ENCODE results near the gene RFWD3. TPM values are rescaled to one million over a fixed set of nuclear protein-coding genes. Genes with fewer than 3 reads are reported as not detected.
A peak's percentile ranks its signal among the peaks of the same experiment; 100 is the strongest.

Gene RFWD3
- total RNA-seq, 1 experiment from 2014 or later = 118 TPM

DNA sequence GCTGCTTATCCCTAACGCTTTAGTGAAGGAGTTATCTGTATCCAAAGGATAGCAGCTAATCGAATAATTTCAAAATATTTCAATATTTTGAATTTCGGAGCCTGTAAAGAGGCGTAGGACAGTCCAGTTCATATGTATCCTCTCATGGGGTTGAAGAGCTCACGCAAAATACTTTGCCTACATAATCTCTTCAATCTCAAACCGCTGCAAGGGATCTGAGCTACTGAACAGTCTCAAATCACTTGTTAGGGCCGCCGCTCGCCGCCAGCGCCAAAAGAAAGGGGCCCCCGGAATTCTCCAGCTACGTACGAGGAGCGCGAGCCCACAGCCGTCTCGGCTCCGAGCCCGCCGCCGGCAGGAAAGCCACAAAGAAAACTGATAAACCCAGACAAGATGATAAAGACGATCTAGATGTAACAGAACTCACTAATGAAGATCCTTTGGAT lies 601 bp upstream of the RFWD3 start:
- peak overlapping the region; percentile 65 for H3K4me3 ChIP-seq (ENCODE audit: low read depth, low read length)
- Mint-ChIP-seq H3K4me1 (ENCODE audit: low read depth, unreplicated experiment) (peaks cover 18% of the 10 kb centered on the region), H3K27ac (ENCODE audit: unreplicated experiment) (peak overlapping the region; percentile 98), H3K27me3 (ENCODE audit: insufficient read depth, unreplicated experiment) (no peaks in the 10 kb centered on the region), H3K36me3 (ENCODE audit: insufficient read depth, unreplicated experiment) (peaks cover 47% of the 10 kb centered on the region), H3K9me3 (ENCODE audit: unreplicated experiment) (no peaks in the 10 kb centered on the region), H3K4me3 (ENCODE audit: unreplicated experiment) (peak overlapping the region; percentile 95)
- ChIA-PET POLR2A (interaction anchor here (0.6 to 1.9 kb wide), 20 partner anchors 9 to 939 kb away, joined by 3 to 45 read pairs (median 8); partner anchors contain the start of genes FA2H, GLG1 and MLKL), CTCF (interaction anchor here (0.6 to 2.5 kb wide), 5 partner anchors 29 to 195 kb away, joined by 3 to 13 read pairs (median 3); partner anchors contain the start of gene FA2H)
- H3K4me1 ChIP-seq = peaks cover 8% of the 10 kb centered on the region
- intact Hi-C loops (cut with micrococcal nuclease; ENCODE audit: unreplicated experiment) = loop anchor here (2.0 to 5.0 kb wide), 2 partner anchors 34 to 145 kb away; partner anchors contain the start of gene MLKL
- no peak for TF ChIP-seq CTCF (IDR thresholded peaks at IDR 0.05; ENCODE audit: insufficient read depth in 1 of 2, low read depth in 1 of 2, low read length in 1 of 2, severe bottlenecking in 1 of 2, unreplicated experiment in 1 of 2)
- H3K36me3 ChIP-seq (ENCODE audit: control insufficient read depth, insufficient read depth, low read length) = peaks cover 4% of the 10 kb centered on the region; the same call in 1 of the 2 replicates
- DNase-seq = peak; percentile 69 to 70
- H3K27me3 ChIP-seq (replicated peaks; ENCODE audit: control insufficient read depth, insufficient read depth, low read length) = no peaks in the 10 kb centered on the region
- TSS peak; percentile 80 for BruUV-seq (replicated peaks)
- H3K9me3 ChIP-seq = no peaks in the 10 kb centered on the region

- Mint-ChIP-seq H3K4me1 (ENCODE audit: low read depth, unreplicated experiment) (peaks cover 18% of the 10 kb centered on the region), H3K27me3 (ENCODE audit: insufficient read depth, unreplicated experiment) (no peaks in the 10 kb centered on the region), H3K36me3 (ENCODE audit: insufficient read depth, unreplicated experiment) (peaks cover 60% of the 10 kb centered on the region), H3K27ac (ENCODE audit: unreplicated experiment) (peak overlapping the region; percentile 98), H3K9me3 (ENCODE audit: unreplicated experiment) (no peaks in the 10 kb centered on the region), H3K4me3 (ENCODE audit: unreplicated experiment) (peak overlapping the region; percentile 95)
- CTCF ChIA-PET = interaction anchor here (0.9 to 2.5 kb wide), 2 partner anchors 35 to 197 kb away, joined by 3 to 13 read pairs; partner anchors contain the start of gene MLKL
- no peak for TF ChIP-seq CTCF (IDR thresholded peaks at IDR 0.05; ENCODE audit: insufficient read depth in 1 of 2, low read depth in 1 of 2, low read length in 1 of 2, severe bottlenecking in 1 of 2, unreplicated experiment in 1 of 2)
- Histone ChIP-seq H3K9me3 (no peaks in the 10 kb centered on the region), H3K27me3 (replicated peaks; ENCODE audit: control insufficient read depth, insufficient read depth, low read length) (no peaks in the 10 kb centered on the region), H3K36me3 (ENCODE audit: control insufficient read depth, insufficient read depth, low read length) (peaks cover 4% of the 10 kb centered on the region; the same call in 1 of the 2 replicates), H3K4me1 (peaks cover 8% of the 10 kb centered on the region), H3K4me3 (ENCODE audit: low read depth, low read length) (peak overlapping the region; percentile 64)
- no TSS peak for BruUV-seq (replicated peaks)
- POLR2A ChIA-PET = interaction anchor here (1.2 to 1.9 kb wide), 5 partner anchors 25 to 197 kb away, joined by 4 to 17 read pairs (median 10); partner anchors contain the start of genes FA2H, GLG1 and MLKL
- DNase-seq = no peak
- intact Hi-C loops (cut with micrococcal nuclease; ENCODE audit: unreplicated experiment) = loop anchor here (2.0 to 5.0 kb wide), 2 partner anchors 35 to 146 kb away; partner anchors contain the start of gene MLKL
These were observed 661 bp downstream of the RFWD3 start for GRCh38 chr16:74666010-74666421.

DNA sequence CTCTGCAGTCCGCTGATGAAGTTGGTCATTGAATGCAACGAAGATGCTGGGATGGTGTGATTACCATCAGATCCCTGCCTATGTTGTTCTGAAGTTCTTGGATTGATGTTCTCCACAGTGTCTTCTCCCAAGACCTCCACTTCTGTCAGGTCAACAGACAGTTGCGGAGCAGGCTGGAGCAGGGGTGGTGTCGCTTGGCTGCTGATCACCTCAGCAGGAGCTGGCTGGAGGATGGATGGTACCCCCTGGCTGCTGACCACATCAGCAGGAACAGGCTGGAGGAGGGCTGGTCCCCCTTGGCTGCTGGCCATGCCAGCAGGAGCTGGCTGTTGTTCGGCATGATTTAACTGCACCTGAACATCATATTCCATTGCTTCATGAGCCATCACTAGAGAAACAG lies 5.6 kb downstream of the RFWD3 start:
- H3K27me3 ChIP-seq (replicated peaks; ENCODE audit: control insufficient read depth, insufficient read depth, low read length) = no peaks in the 10 kb centered on the region
- peaks cover 99% of the 10 kb centered on the region for H3K36me3 Mint-ChIP-seq (ENCODE audit: insufficient read depth, unreplicated experiment)
- H3K4me1 Mint-ChIP-seq (ENCODE audit: low read depth, unreplicated experiment) = peaks cover 7% of the 10 kb centered on the region
- CTCF ChIA-PET = interaction anchor here (0.7 kb wide), 1 partner anchor 9 kb away, joined by 3 read pairs; no protein-coding TSS in a partner anchor
- intact Hi-C loops (cut with micrococcal nuclease; ENCODE audit: unreplicated experiment) = no loop called here
- POLR2A ChIA-PET = no interaction called here
- no peak overlapping the region for H3K4me3 Mint-ChIP-seq (ENCODE audit: unreplicated experiment)
- H3K4me1 ChIP-seq = no peaks in the 10 kb centered on the region
- H3K36me3 ChIP-seq (ENCODE audit: control insufficient read depth, insufficient read depth, low read length) = peaks cover 9% of the 10 kb centered on the region
- H3K4me3 ChIP-seq (ENCODE audit: low read depth, low read length) = no peak overlapping the region
- no TSS peak for BruUV-seq (replicated peaks)
- H3K27ac Mint-ChIP-seq (ENCODE audit: unreplicated experiment) = no peak overlapping the region
- no peak for TF ChIP-seq CTCF (IDR thresholded peaks at IDR 0.05; ENCODE audit: insufficient read depth in 1 of 2, low read depth in 1 of 2, low read length in 1 of 2, severe bottlenecking in 1 of 2, unreplicated experiment in 1 of 2)
- no peak for DNase-seq
- H3K9me3 Mint-ChIP-seq (ENCODE audit: unreplicated experiment) = no peaks in the 10 kb centered on the region
- no peaks in the 10 kb centered on the region for H3K27me3 Mint-ChIP-seq (ENCODE audit: insufficient read depth, unreplicated experiment)
- no peaks in the 10 kb centered on the region for H3K9me3 ChIP-seq
